HCT116 (cell line): ENCODE results near the gene SEMA3F. TPM values are rescaled to one million over a fixed set of nuclear protein-coding genes. Genes with fewer than 3 reads are reported as not detected.

Experiments
- ATAC-seq: fragments of 200-7000 bp; cut with Tn5 transposase; 2 replicates; pipeline ENCODE4 v1.9.1; 2020; ENCODE audit warnings: mild to moderate bottlenecking, moderate library complexity
- BruUV-seq: library from RNA; stranded (reverse); fragments of 400-500 nt; replicated peaks from 2 replicates; lab custom pipeline; 2021; lab: Mats Ljungman, UMichigan
- CTCF ChIA-PET: fragments of 300-600 bp; sonication (Branson Sonifier 250); formaldehyde crosslinking; loops from one replicate; lab custom pipeline; 2021; ENCODE audit warnings: antibody characterized with exemption; lab: Charles Lee
- POLR2A ChIA-PET: fragments of 300-600, 350-600 bp; sonication (Branson Sonifier 250); formaldehyde crosslinking; loops from one replicate; lab custom pipeline; 2021; ENCODE audit warnings: antibody characterized with exemption; lab: Charles Lee
- RAD21 ChIA-PET, 2 experiments: fragments of 300-600 bp; sonication (Branson Sonifier 250); formaldehyde crosslinking; loops; one replicate each; lab custom pipeline; 2023; ENCODE audit warnings: low total read pairs in 2 of 2; ENCODE audit not compliant: uncharacterized antibody in 2 of 2, unreplicated experiment in 2 of 2, low non-redundant PET in 1 of 2; lab: Charles Lee
- DNase-seq: peaks from one replicate; pipeline ENCODE4 v3.0.0-alpha.2; 2010; ENCODE audit warnings: low read depth, low spot score
- H2AFZ ChIP-seq: fragments of 200-600 bp; shearing (Covaris generic), sonication (generic); 2 replicates; pipeline ENCODE4 v1.6.1; 2017; ENCODE audit warnings: low read depth, mixed run types, mixed read lengths, antibody characterized with exemption, low read length; ENCODE audit not compliant: poor library complexity, severe bottlenecking
- H3K27ac ChIP-seq: 2 replicates; pipeline ENCODE4 v1.5.1; 2012; ENCODE audit warnings: low read depth, low read length
- H3K27me3 ChIP-seq: fragments of 200-600 bp; sonication (generic); 2 replicates; pipeline ENCODE4 v1.6.1; 2016; ENCODE audit warnings: mixed run types, low read length, mixed read lengths; ENCODE audit not compliant: insufficient read depth
- H3K36me3 ChIP-seq, 2 experiments: fragments of 200-500 bp in 1 of 2; fragments of 200-600 bp in 1 of 2; sonication (Bioruptor generic) in 1 of 2; sonication (generic) in 1 of 2; 2 replicates each; pipeline versions ENCODE4 v1.5.1 to v1.6.1; 2014 to 2016; ENCODE audit warnings: low read length in 2 of 2, inconsistent platforms in 1 of 2, mixed read lengths in 1 of 2, mixed run types in 1 of 2; ENCODE audit not compliant: insufficient read depth in 2 of 2, control insufficient read depth in 1 of 2
- H3K4me1 ChIP-seq, 2 experiments: fragments of 200-600 bp in 1 of 2; sonication (generic) in 1 of 2; 2 replicates each; pipeline versions ENCODE4 v1.5.1 to v1.6.1; 2012 to 2017; ENCODE audit warnings: low read length in 2 of 2, inconsistent platforms in 1 of 2, mild to moderate bottlenecking in 1 of 2, mixed read lengths in 1 of 2, mixed run types in 1 of 2, moderate library complexity in 1 of 2; ENCODE audit not compliant: insufficient read depth in 2 of 2, control insufficient read depth in 1 of 2
- H3K4me2 ChIP-seq: fragments of 200-600 bp; sonication (generic); 2 replicates; pipeline ENCODE4 v1.6.1; 2017; ENCODE audit warnings: mixed run types, low read length, mixed read lengths
- H3K4me3 ChIP-seq, 2 experiments: fragments of 200-600 bp in 1 of 2; sonication (generic) in 1 of 2; replicated peaks in 1 of 2; 2 replicates each; pipeline ENCODE4 v1.5.1; 2011 to 2016; ENCODE audit warnings: low read length in 2 of 2, control low read depth in 1 of 2, low read depth in 1 of 2, mild to moderate bottlenecking in 1 of 2, mixed read lengths in 1 of 2, mixed run types in 1 of 2
- H3K79me2 ChIP-seq: fragments of 200-600 bp; sonication (generic); 2 replicates; pipeline ENCODE4 v1.6.1; 2017; ENCODE audit warnings: mild to moderate bottlenecking, mixed run types, low read length, moderate library complexity, mixed read lengths; ENCODE audit not compliant: insufficient read depth
- H3K9ac ChIP-seq: fragments of 200-600 bp; sonication (generic); 2 replicates; pipeline ENCODE4 v1.6.1; 2016; ENCODE audit warnings: low read length, mixed read lengths
- H3K9me2 ChIP-seq: fragments of 200-600 bp; sonication (generic), shearing (Covaris generic); 2 replicates; pipeline ENCODE4 v1.6.1; 2017; ENCODE audit warnings: mixed run types, mild to moderate bottlenecking, moderate library complexity; ENCODE audit not compliant: insufficient read depth
- H3K9me3 ChIP-seq, 2 experiments: fragments of 200-500 bp in 1 of 2; fragments of 200-600 bp in 1 of 2; sonication (Bioruptor generic) in 1 of 2; sonication (generic) in 1 of 2; 2 replicates each; pipeline ENCODE4 v1.6.1; 2014 to 2017; ENCODE audit warnings: low read length in 2 of 2, mixed read lengths in 2 of 2, inconsistent platforms in 1 of 2, low read depth in 1 of 2, mild to moderate bottlenecking in 1 of 2, mixed run types in 1 of 2, moderate library complexity in 1 of 2; ENCODE audit not compliant: control insufficient read depth in 1 of 2, insufficient read depth in 1 of 2
- H4K20me1 ChIP-seq: fragments of 200-600 bp; sonication (generic), shearing (Covaris generic); 2 replicates; pipeline ENCODE4 v1.6.1; 2017; ENCODE audit warnings: mixed run types, mild to moderate bottlenecking, moderate library complexity; ENCODE audit not compliant: insufficient read depth
- ATF3 ChIP-seq: IDR thresholded peaks from 2 replicates; pipeline ENCODE4 v1.6.1; 2012
- EGR1 ChIP-seq: IDR thresholded peaks from 2 replicates; pipeline ENCODE4 v1.6.1; 2012; ENCODE audit warnings: low read depth
- ELF1 ChIP-seq: IDR thresholded peaks from 2 replicates; pipeline ENCODE4 v1.6.1; 2012; ENCODE audit warnings: low read depth, borderline replicate concordance
- EZH2 ChIP-seq: fragments of 200-600 bp; sonication (generic); IDR thresholded peaks from 2 replicates; pipeline ENCODE4 v1.6.1; 2017; ENCODE audit warnings: antibody characterized with exemption, mixed run types
- EZH2phosphoT487 ChIP-seq: fragments of 200-600 bp; IDR thresholded peaks from 2 replicates; pipeline ENCODE4 v1.6.1; 2018; ENCODE audit warnings: antibody characterized with exemption, borderline replicate concordance
- FOSL1 ChIP-seq: IDR thresholded peaks from 2 replicates; pipeline ENCODE4 v1.6.1; 2012; ENCODE audit warnings: low read depth
- JUND ChIP-seq: IDR thresholded peaks from 2 replicates; pipeline ENCODE4 v1.6.1; 2012
- POLR2A ChIP-seq: IDR thresholded peaks from 2 replicates; pipeline ENCODE4 v1.7.0; 2011; ENCODE audit warnings: borderline replicate concordance; ENCODE audit not compliant: insufficient read depth, insufficient read length; ENCODE audit errors: extremely low read depth
- POLR2AphosphoS5 ChIP-seq: IDR thresholded peaks from 2 replicates; pipeline ENCODE4 v1.6.1; 2011; ENCODE audit warnings: mild to moderate bottlenecking, low read depth, low read length, moderate library complexity
- RAD21 ChIP-seq: IDR thresholded peaks from 2 replicates; pipeline ENCODE4 v1.6.1; 2012; ENCODE audit warnings: low read depth, mild to moderate bottlenecking
- REST ChIP-seq: IDR thresholded peaks from 2 replicates; pipeline ENCODE4 v1.6.1; 2012; ENCODE audit warnings: low read depth
- SIN3A ChIP-seq: IDR thresholded peaks from 2 replicates; pipeline ENCODE4 v1.6.1; 2012; ENCODE audit warnings: low read depth
- SP1 ChIP-seq: IDR thresholded peaks from 2 replicates; pipeline ENCODE4 v1.6.1; 2012; ENCODE audit warnings: low read depth
- SRF ChIP-seq: IDR thresholded peaks from 2 replicates; pipeline ENCODE4 v1.6.1; 2012; ENCODE audit warnings: low read depth
- TCF7L2 ChIP-seq: IDR thresholded peaks from 2 replicates; pipeline ENCODE4 v1.7.0; 2011; ENCODE audit warnings: borderline replicate concordance, inconsistent platforms; ENCODE audit not compliant: insufficient read depth, insufficient read length; ENCODE audit errors: extremely low read depth
- YY1 ChIP-seq: IDR thresholded peaks from 2 replicates; pipeline ENCODE4 v1.6.1; 2011; ENCODE audit warnings: low read length, low read depth, moderate library complexity, mild to moderate bottlenecking; ENCODE audit not compliant: insufficient replicate concordance; ENCODE audit errors: extremely low read depth
- ZFX ChIP-seq: fragments of 450-650 bp; IDR thresholded peaks from 2 replicates; pipeline ENCODE4 v1.6.1; 2017
- ZNF274 ChIP-seq: fragments of 200-500 bp; sonication (Bioruptor generic); IDR thresholded peaks from 2 replicates; pipeline ENCODE4 v1.6.1; 2014; ENCODE audit warnings: mild to moderate bottlenecking, low read depth, low read length, inconsistent platforms
- intact Hi-C: fragments of 100-400 bp; cut with micrococcal nuclease; formaldehyde crosslinking; loops from 2 replicates; pipeline ENCODE4 v1.10.0; 2022
- total RNA-seq: library from RNA; stranded (reverse); gene quantifications from one replicate; pipeline ENCODE4 v1.2.1, GENCODE V29; 2021; ENCODE audit not compliant: unreplicated experiment
- TF ChIP-seq, protein P1 (sequence below): IDR thresholded peaks from 2 replicates; pipeline ENCODE4 v1.6.1; 2011; ENCODE audit warnings: mild to moderate bottlenecking, low read length, moderate library complexity; ENCODE audit not compliant: insufficient replicate concordance; ENCODE audit errors: extremely low read depth
- TF ChIP-seq, protein P2 (sequence below), 3 experiments: fragments of 200-600 bp in 1 of 3; sonication (generic) in 1 of 3; IDR thresholded peaks in 2 of 3; conservative IDR thresholded peaks in 1 of 3; 2 replicates each; pipeline ENCODE4 v1.5.1; 2012 to 2017; ENCODE audit warnings: low read depth in 2 of 3, low read length in 2 of 3, antibody characterized with exemption in 1 of 3, borderline replicate concordance in 1 of 3, control low read depth in 1 of 3, mild to moderate bottlenecking in 1 of 3, mixed read lengths in 1 of 3, mixed run types in 1 of 3, moderate library complexity in 1 of 3; ENCODE audit not compliant: insufficient read depth in 1 of 3

Gene SEMA3F
- total RNA-seq, 1 experiment from 2014 or later, result 15.7 TPM

DNA sequence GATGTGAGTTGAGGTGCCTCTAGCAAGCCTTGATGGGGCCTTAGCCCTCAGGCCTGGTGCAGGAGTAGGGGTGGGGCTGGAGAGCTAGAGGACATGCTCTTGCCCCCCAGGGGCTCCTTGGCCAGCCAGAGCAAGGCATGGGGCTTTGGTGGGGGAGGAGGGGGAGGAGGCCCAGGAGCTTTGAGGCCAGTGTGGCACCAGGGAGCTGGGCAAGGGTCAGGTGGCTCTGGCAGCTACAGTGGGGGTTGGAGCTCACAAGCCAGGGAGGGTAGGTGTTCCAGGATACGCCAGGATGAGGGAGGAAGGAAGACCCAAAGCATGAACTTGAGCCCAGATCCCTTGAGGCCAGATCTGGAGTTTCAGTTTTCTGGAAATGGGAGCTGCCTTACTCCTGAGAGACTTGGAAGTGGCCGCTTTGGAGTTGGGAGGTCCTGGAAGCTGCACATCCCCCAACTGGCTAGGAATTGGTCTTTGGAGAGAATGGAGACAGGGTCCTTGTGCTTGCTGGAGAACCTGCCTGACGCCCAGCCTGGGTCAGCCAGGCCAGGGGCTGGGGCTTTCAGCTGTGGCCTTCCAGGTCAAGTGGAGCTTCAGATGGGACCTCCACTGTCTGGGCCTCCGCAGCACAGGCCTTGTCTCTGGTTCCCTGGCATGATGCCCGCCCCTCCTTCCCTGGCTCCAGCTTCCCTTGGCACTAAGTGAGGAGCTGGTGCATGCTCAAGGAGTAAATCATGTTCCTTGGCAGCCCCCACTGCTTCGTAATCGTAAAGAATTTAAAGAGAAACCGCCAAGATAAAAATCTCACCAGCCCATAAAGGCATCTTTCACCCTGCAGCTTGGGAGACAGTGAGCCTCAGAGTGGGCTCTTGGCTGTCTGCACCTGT lies 8.7 kb downstream of the SEMA3F start:
- H3K9me2 ChIP-seq, result no peaks in the 10 kb centered on the region
- H3K4me1 ChIP-seq, result peaks cover 3 to 32% of the 10 kb centered on the region in 2 experiments; a peak in 2 of 4 replicates
- no peaks in the 10 kb centered on the region for H3K79me2 ChIP-seq
- no peak for DNase-seq
- TF ChIP-seq ZFX (no peak), RAD21 (no peak), ZNF274 (no peak), JUND (no peak), EZH2 (no peak), SRF (no peak), FOSL1 (no peak), POLR2AphosphoS5 (no peak), ATF3 (no peak), POLR2A (no peak), REST (no peak), SIN3A (no peak), TCF7L2 (no peak), EZH2phosphoT487 (no peak), YY1 (no peak), ELF1 (no peak), EGR1 (no peak), SP1 (no peak)
- TF ChIP-seq, protein P1, sequence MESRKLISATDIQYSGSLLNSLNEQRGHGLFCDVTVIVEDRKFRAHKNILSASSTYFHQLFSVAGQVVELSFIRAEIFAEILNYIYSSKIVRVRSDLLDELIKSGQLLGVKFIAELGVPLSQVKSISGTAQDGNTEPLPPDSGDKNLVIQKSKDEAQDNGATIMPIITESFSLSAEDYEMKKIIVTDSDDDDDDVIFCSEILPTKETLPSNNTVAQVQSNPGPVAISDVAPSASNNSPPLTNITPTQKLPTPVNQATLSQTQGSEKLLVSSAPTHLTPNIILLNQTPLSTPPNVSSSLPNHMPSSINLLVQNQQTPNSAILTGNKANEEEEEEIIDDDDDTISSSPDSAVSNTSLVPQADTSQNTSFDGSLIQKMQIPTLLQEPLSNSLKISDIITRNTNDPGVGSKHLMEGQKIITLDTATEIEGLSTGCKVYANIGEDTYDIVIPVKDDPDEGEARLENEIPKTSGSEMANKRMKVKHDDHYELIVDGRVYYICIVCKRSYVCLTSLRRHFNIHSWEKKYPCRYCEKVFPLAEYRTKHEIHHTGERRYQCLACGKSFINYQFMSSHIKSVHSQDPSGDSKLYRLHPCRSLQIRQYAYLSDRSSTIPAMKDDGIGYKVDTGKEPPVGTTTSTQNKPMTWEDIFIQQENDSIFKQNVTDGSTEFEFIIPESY, result no peak
- TF ChIP-seq, protein P2, sequence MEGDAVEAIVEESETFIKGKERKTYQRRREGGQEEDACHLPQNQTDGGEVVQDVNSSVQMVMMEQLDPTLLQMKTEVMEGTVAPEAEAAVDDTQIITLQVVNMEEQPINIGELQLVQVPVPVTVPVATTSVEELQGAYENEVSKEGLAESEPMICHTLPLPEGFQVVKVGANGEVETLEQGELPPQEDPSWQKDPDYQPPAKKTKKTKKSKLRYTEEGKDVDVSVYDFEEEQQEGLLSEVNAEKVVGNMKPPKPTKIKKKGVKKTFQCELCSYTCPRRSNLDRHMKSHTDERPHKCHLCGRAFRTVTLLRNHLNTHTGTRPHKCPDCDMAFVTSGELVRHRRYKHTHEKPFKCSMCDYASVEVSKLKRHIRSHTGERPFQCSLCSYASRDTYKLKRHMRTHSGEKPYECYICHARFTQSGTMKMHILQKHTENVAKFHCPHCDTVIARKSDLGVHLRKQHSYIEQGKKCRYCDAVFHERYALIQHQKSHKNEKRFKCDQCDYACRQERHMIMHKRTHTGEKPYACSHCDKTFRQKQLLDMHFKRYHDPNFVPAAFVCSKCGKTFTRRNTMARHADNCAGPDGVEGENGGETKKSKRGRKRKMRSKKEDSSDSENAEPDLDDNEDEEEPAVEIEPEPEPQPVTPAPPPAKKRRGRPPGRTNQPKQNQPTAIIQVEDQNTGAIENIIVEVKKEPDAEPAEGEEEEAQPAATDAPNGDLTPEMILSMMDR (IDR thresholded peaks at IDR 0.05 in 2 of 3, conservative IDR thresholded peaks at IDR 0.05 in 1 of 3; ENCODE audit: borderline replicate concordance in 1 of 3, insufficient read depth in 1 of 3, low read depth in 2 of 3, low read length in 2 of 3), result no peak
- no peaks in the 10 kb centered on the region for H3K27me3 ChIP-seq
- no TSS peak for BruUV-seq
- no peaks in the 10 kb centered on the region for H4K20me1 ChIP-seq
- intact Hi-C loops, result no loop called here
- no peak overlapping the region for H2AFZ ChIP-seq
- H3K4me2 ChIP-seq, result no peak overlapping the region
- no peak overlapping the region for H3K27ac ChIP-seq
- ChIA-PET POLR2A (no interaction called here), RAD21 (no interaction called here), CTCF (no interaction called here)
- H3K36me3 ChIP-seq, result no peaks in the 10 kb centered on the region; a peak in 1 of 4 replicates
- H3K4me3 ChIP-seq, result no peak overlapping the region
- H3K9ac ChIP-seq, result no peak overlapping the region
- no peaks in the 10 kb centered on the region for H3K9me3 ChIP-seq
- ATAC-seq, result no peak
